ENCODE data around the gene WNT4. TPM values are rescaled to one million over a fixed set of nuclear protein-coding genes. Genes with fewer than 3 reads are reported as not detected.

WNT4 gene
- total and polyA plus RNA-seq, 10 of the 15 experiments (the other 5 are each of a cell fraction or from before 2014, with no cell fraction given) = 0.01 TPM; not detected in 9

DNA sequence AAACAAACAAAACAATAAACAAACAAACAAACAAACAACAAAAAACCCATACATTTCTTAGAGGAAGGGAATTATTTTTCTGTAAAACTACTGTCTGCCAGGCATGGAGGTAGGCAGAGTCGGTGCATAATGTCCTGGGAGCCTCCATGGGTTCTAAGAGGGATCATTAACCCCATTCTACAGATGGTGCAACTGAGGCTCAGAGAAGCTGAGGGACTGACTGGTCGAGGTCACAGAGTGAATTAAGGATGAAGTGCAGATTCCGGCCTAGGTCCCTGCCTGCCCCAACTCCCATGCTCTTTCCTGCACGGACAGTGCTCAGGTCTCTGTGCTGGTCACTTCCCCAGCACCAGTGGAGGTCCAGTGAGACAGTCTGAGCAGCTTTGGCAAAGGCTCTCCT lies 15.8 kb upstream of the WNT4 start:
- Histone ChIP-seq H3K4me2 (ENCODE audit: control insufficient read depth, insufficient read depth) (no peak overlapping the region), H4K20me1 (ENCODE audit: control insufficient read depth, insufficient read depth) (no peaks in the 10 kb centered on the region), H3K9me3 (replicated peaks; ENCODE audit: control insufficient read depth, insufficient read depth, low read length) (no peaks in the 10 kb centered on the region), H3K9ac (ENCODE audit: control insufficient read depth, insufficient read depth, low read length) (no peak overlapping the region), H3K4me1 (ENCODE audit: control insufficient read depth, insufficient read depth, low read length) (peaks cover 5% of the 10 kb centered on the region; the same call in 1 of the 2 replicates), H2AFZ (ENCODE audit: control insufficient read depth, low read depth, low read length) (no peak overlapping the region), H3K79me2 (ENCODE audit: control insufficient read depth, insufficient read depth, low read length) (no peaks in the 10 kb centered on the region), H3K36me3 (ENCODE audit: control insufficient read depth in 2 of 2, insufficient read depth in 2 of 2, low read length in 1 of 2) (no peaks in the 10 kb centered on the region), H3K27me3 (replicated peaks in 1 of 2; ENCODE audit: control insufficient read depth in 2 of 2, insufficient read depth in 2 of 2, low read length in 1 of 2) (no peaks in the 10 kb centered on the region), H3K27ac (ENCODE audit: control insufficient read depth, insufficient read depth) (no peak overlapping the region), H3K4me3 (no peak overlapping the region)
- in situ Hi-C loops (cut with MboI) = no loop called here
- intact Hi-C loops (cut with micrococcal nuclease; ENCODE audit: unreplicated experiment) = no loop called here
- ChIA-PET CTCF (no interaction called here), SMC1A (ENCODE audit: uncharacterized antibody, unreplicated experiment) (interaction anchor here (1.2 kb wide), 1 partner anchor 31 kb away, joined by 3 read pairs; no protein-coding TSS in a partner anchor), RAD21 (ENCODE audit: unreplicated experiment) (no interaction called here), POLR2A (no interaction called here)
- no TSS peak for BruUV-seq (replicated peaks)
- ATAC-seq (no peak), FAIRE-seq (no peak), DNase-seq (ENCODE audit: low read depth, low spot score) (no peak)
- 15% methylated on average over 4 of the region's 4 CpGs for WGBS (ENCODE audit: insufficient coverage, insufficient replicate concordance, low lambda C conversion rate, missing lambda C conversion rate)
- TF ChIP-seq LARP7 (IDR thresholded peaks at IDR 0.05) (no peak), E4F1 (IDR thresholded peaks at IDR 0.05; ENCODE audit: borderline replicate concordance, partially characterized antibody) (no peak), PKNOX1 (IDR thresholded peaks at IDR 0.05) (no peak), ZBED1 (IDR thresholded peaks at IDR 0.05; ENCODE audit: borderline replicate concordance) (no peak), ZNF24 (IDR thresholded peaks at IDR 0.05) (no peak), NRF1 (conservative IDR thresholded peaks at IDR 0.05; ENCODE audit: low read depth, low read length) (no peak), EZH2 (IDR thresholded peaks at IDR 0.05; ENCODE audit: borderline replicate concordance, control insufficient read depth, low read depth, low read length) (no peak), HDAC6 (IDR thresholded peaks at IDR 0.05; ENCODE audit: unreplicated experiment) (no peak), KAT2A (conservative IDR thresholded peaks at IDR 0.05; ENCODE audit: control insufficient read depth, low read depth, low read length) (no peak), ESRRA (IDR thresholded peaks at IDR 0.05; ENCODE audit: low read length) (no peak), NFYB (IDR thresholded peaks at IDR 0.05; ENCODE audit: insufficient read depth, low read depth, low read length) (no peak)
